Measurements from ENCODE around the gene CD34. TPM values are rescaled to one million over a fixed set of nuclear protein-coding genes. Genes with fewer than 3 reads are reported as not detected.

CD34 gene
- total RNA-seq, 2 donors from 2014 or later, result 0.05 to 0.09 TPM

- H3K27me3 Mint-ChIP-seq (ENCODE audit: low read depth), result peaks cover 49% of the 10 kb centered on the region
- no peaks in the 10 kb centered on the region for H3K4me1 Mint-ChIP-seq (ENCODE audit: low read depth)
- no peak overlapping the region for H3K27ac Mint-ChIP-seq
- H3K36me3 Mint-ChIP-seq (ENCODE audit: insufficient read depth in 2 of 2), result no peaks in the 10 kb centered on the region
- H3K4me3 Mint-ChIP-seq, result no peak overlapping the region
- DNase-seq, result no peak
- no peak for ATAC-seq (replicated peaks in 1 of 2)
- no peaks in the 10 kb centered on the region for H3K9me3 Mint-ChIP-seq
These were observed 11.6 kb upstream of the CD34 start for GRCh38 chr1:207922554-207922953.

GRCh38 chr1:207921321-207921720 is 10.4 kb upstream of the CD34 start:
- Mint-ChIP-seq H3K4me1 (ENCODE audit: low read depth) (no peaks in the 10 kb centered on the region), H3K36me3 (ENCODE audit: insufficient read depth in 2 of 2) (no peaks in the 10 kb centered on the region), H3K9me3 (no peaks in the 10 kb centered on the region), H3K27ac (no peak overlapping the region), H3K4me3 (no peak overlapping the region), H3K27me3 (ENCODE audit: low read depth) (peaks cover 49% of the 10 kb centered on the region)
- ATAC-seq (replicated peaks in 1 of 2) (no peak), DNase-seq (no peak)

GRCh38 chr1:207920444-207921021 is 9.6 kb upstream of the CD34 start:
- DNase-seq (no peak), ATAC-seq (replicated peaks in 1 of 2) (no peak)
- Mint-ChIP-seq H3K27me3 (ENCODE audit: low read depth) (peaks cover 49% of the 10 kb centered on the region), H3K36me3 (ENCODE audit: insufficient read depth in 2 of 2) (no peaks in the 10 kb centered on the region), H3K4me3 (no peak overlapping the region), H3K9me3 (no peaks in the 10 kb centered on the region), H3K4me1 (ENCODE audit: low read depth) (no peaks in the 10 kb centered on the region), H3K27ac (no peak overlapping the region)

GRCh38 chr1:207919523-207920170 is 8.7 kb upstream of the CD34 start:
- Mint-ChIP-seq H3K4me3 (no peak overlapping the region), H3K27ac (no peak overlapping the region), H3K9me3 (no peaks in the 10 kb centered on the region), H3K27me3 (ENCODE audit: low read depth) (peaks cover 46% of the 10 kb centered on the region), H3K36me3 (ENCODE audit: insufficient read depth in 2 of 2) (no peaks in the 10 kb centered on the region), H3K4me1 (ENCODE audit: low read depth) (no peaks in the 10 kb centered on the region)
- DNase-seq, result no peak
- no peak for ATAC-seq (replicated peaks in 1 of 2)

GRCh38 chr1:207918581-207918980 is 7.7 kb upstream of the CD34 start:
- Mint-ChIP-seq H3K4me1 (ENCODE audit: low read depth) (no peaks in the 10 kb centered on the region), H3K36me3 (ENCODE audit: insufficient read depth in 2 of 2) (no peaks in the 10 kb centered on the region), H3K4me3 (no peak overlapping the region), H3K27ac (no peak overlapping the region), H3K27me3 (ENCODE audit: low read depth) (peaks cover 42% of the 10 kb centered on the region), H3K9me3 (no peaks in the 10 kb centered on the region)
- DNase-seq (no peak), ATAC-seq (replicated peaks in 1 of 2) (no peak)

GRCh38 chr1:207918011-207918410 is 7.1 kb upstream of the CD34 start:
- Mint-ChIP-seq H3K27me3 (ENCODE audit: low read depth) (peaks cover 41% of the 10 kb centered on the region), H3K36me3 (ENCODE audit: insufficient read depth in 2 of 2) (no peaks in the 10 kb centered on the region), H3K27ac (no peak overlapping the region), H3K4me3 (no peak overlapping the region), H3K9me3 (no peaks in the 10 kb centered on the region), H3K4me1 (ENCODE audit: low read depth) (no peaks in the 10 kb centered on the region)
- no peak for ATAC-seq (replicated peaks in 1 of 2)
- no peak for DNase-seq

- Mint-ChIP-seq H3K4me3 (no peak overlapping the region), H3K9me3 (no peaks in the 10 kb centered on the region), H3K4me1 (ENCODE audit: low read depth) (no peaks in the 10 kb centered on the region), H3K27me3 (ENCODE audit: low read depth) (peaks cover 41% of the 10 kb centered on the region), H3K36me3 (ENCODE audit: insufficient read depth in 2 of 2) (no peaks in the 10 kb centered on the region), H3K27ac (no peak overlapping the region)
- no peak for DNase-seq
- ATAC-seq (replicated peaks in 1 of 2), result no peak
These were observed 6.2 kb upstream of the CD34 start for GRCh38 chr1:207917080-207917479.

GRCh38 chr1:207913951-207914350 is 3.0 kb upstream of the CD34 start:
- H3K36me3 Mint-ChIP-seq (ENCODE audit: insufficient read depth in 2 of 2), result no peaks in the 10 kb centered on the region
- no peak for DNase-seq

GRCh38 chr1:207911856-207912760 is 1.2 kb upstream of the CD34 start:
- no peak for ATAC-seq (replicated peaks in 1 of 2)
- peaks cover 17% of the 10 kb centered on the region for H3K4me1 Mint-ChIP-seq (ENCODE audit: low read depth)
- no peaks in the 10 kb centered on the region for H3K9me3 Mint-ChIP-seq
- H3K36me3 Mint-ChIP-seq (ENCODE audit: insufficient read depth in 2 of 2), result no peaks in the 10 kb centered on the region
- no peak overlapping the region for H3K27ac Mint-ChIP-seq
- H3K27me3 Mint-ChIP-seq (ENCODE audit: low read depth), result peaks cover 56% of the 10 kb centered on the region
- DNase-seq, result no peak
- H3K4me3 Mint-ChIP-seq, result peak overlapping the region; percentile 75 to 80

More at GRCh38 chr1:207913951-207914350, 3.0 kb upstream of the CD34 start:
- Mint-ChIP-seq H3K4me1 (ENCODE audit: low read depth) (peaks cover 17% of the 10 kb centered on the region), H3K27ac (no peak overlapping the region), H3K4me3 (no peak overlapping the region), H3K27me3 (ENCODE audit: low read depth) (peaks cover 49% of the 10 kb centered on the region), H3K9me3 (no peaks in the 10 kb centered on the region)
- no peak for ATAC-seq (replicated peaks in 1 of 2)

GRCh38 chr1:207909687-207910086 is 1.2 kb downstream of the CD34 start:
- H3K9me3 Mint-ChIP-seq, result no peaks in the 10 kb centered on the region
- peaks cover 20% of the 10 kb centered on the region for H3K4me1 Mint-ChIP-seq (ENCODE audit: low read depth)
- ATAC-seq (replicated peaks in 1 of 2) (no peak), DNase-seq (no peak)
- peaks cover 53% of the 10 kb centered on the region for H3K27me3 Mint-ChIP-seq (ENCODE audit: low read depth)
- no peaks in the 10 kb centered on the region for H3K36me3 Mint-ChIP-seq (ENCODE audit: insufficient read depth in 2 of 2)
- H3K27ac Mint-ChIP-seq, result no peak overlapping the region
- H3K4me3 Mint-ChIP-seq, result peak overlapping the region; percentile 75 to 80

GRCh38 chr1:207908107-207908734 is 2.7 kb downstream of the CD34 start:
- H3K36me3 Mint-ChIP-seq (ENCODE audit: insufficient read depth in 2 of 2), result no peaks in the 10 kb centered on the region
- no peak overlapping the region for H3K4me3 Mint-ChIP-seq
- DNase-seq, result no peak
- H3K27ac Mint-ChIP-seq, result no peak overlapping the region
- H3K9me3 Mint-ChIP-seq, result no peaks in the 10 kb centered on the region
- peaks cover 33% of the 10 kb centered on the region for H3K4me1 Mint-ChIP-seq (ENCODE audit: low read depth)
- H3K27me3 Mint-ChIP-seq (ENCODE audit: low read depth), result peaks cover 48% of the 10 kb centered on the region
- no peak for ATAC-seq (replicated peaks in 1 of 2)

- Mint-ChIP-seq H3K27ac (no peak overlapping the region), H3K4me3 (peak overlapping the region in 1 of 2 donors; percentile 36), H3K36me3 (ENCODE audit: insufficient read depth in 2 of 2) (no peaks in the 10 kb centered on the region), H3K9me3 (no peaks in the 10 kb centered on the region), H3K27me3 (ENCODE audit: low read depth) (peaks cover 11% of the 10 kb centered on the region), H3K4me1 (ENCODE audit: low read depth) (peaks cover 17% of the 10 kb centered on the region)
- DNase-seq, result no peak
- ATAC-seq (replicated peaks in 1 of 2), result peak in 1 of 2 donors; percentile 53
These were observed 6.5 kb downstream of the CD34 start for GRCh38 chr1:207904391-207904790.

- Mint-ChIP-seq H3K27ac (no peak overlapping the region), H3K27me3 (ENCODE audit: low read depth) (peaks cover 5% of the 10 kb centered on the region), H3K9me3 (no peaks in the 10 kb centered on the region), H3K4me3 (no peak overlapping the region), H3K4me1 (ENCODE audit: low read depth) (peaks cover 17% of the 10 kb centered on the region), H3K36me3 (ENCODE audit: insufficient read depth in 2 of 2) (no peaks in the 10 kb centered on the region)
- ATAC-seq (replicated peaks in 1 of 2) (no peak), DNase-seq (no peak)
These were observed 7.2 kb downstream of the CD34 start for GRCh38 chr1:207903767-207904166.

All from activated T-cell treated with anti-CD3 and anti-CD28 coated beads, Interleukin-2, amount 50 U/mL, for 72 hours (primary cell).